A549 treated with dexamethasone at 1 μM for 4 hours (cell line): ENCODE data around the gene HS3ST5. TPM values are rescaled to one million over a fixed set of nuclear protein-coding genes. Genes with fewer than 3 reads are reported as not detected.

Experiments
- total RNA-seq: library from RNA; stranded (reverse); fragments of 200-300 nt; extraction: Qiagen RNA extraction; gene quantifications from 5 replicates; pipeline ENCODE4 v1.2.3, GENCODE V29; 2022

Gene HS3ST5, protein sequence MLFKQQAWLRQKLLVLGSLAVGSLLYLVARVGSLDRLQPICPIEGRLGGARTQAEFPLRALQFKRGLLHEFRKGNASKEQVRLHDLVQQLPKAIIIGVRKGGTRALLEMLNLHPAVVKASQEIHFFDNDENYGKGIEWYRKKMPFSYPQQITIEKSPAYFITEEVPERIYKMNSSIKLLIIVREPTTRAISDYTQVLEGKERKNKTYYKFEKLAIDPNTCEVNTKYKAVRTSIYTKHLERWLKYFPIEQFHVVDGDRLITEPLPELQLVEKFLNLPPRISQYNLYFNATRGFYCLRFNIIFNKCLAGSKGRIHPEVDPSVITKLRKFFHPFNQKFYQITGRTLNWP
- total RNA-seq: not detected in 5 replicates

DNA sequence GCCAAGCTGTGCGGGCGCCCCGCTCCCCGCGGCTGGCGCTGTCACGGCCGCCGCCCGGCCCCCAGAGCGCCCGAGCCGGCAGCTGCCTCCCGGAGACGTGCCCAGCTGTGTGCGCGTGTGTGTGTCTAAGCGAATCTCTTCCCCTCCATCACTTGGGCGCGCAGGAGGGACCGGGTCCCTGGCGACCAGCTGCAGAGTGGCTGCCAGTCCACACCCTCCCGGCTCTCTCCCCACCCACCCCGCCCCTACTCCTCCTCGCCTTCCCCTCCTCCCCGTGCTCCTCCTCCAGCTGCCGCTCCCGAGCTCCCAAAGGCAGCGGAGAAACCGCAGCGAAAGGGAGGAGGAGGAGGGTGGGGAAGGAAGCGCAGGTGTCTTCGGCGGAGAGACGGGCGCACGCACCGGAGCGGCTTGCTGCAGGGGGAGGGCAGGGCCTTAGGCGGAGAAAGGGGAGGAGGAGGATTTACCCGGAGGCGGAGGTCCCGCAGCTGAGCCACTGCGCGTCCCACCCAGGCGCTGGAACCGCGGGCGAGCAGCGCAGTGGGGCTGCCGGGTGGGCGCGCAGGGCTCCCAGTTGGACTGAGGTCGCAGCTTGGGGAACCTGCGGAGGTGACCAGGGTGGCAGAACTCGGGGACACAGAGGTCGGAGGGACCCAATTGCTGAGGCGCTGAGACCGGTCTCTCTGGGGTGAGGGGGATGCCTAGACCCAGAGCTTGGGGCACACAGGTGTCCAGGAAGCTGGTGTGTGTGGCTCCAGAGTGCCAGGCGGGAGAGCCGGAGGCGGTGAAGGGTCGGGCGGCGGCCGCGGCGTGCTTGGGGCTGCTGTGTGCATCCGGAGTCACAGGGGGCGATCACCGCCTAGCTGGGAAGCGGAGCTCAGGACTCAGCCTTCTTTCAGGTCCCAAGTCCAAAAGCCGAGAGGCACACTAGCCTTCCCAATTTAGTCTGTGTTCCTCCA, at the start of gene HS3ST5:
HS3ST5 (minus strand) TSS at position 198 of the 956 bp plus-strand sequence. CDS start 280,178 bp downstream, outside the sequence.

